SK-MEL-5 (cell line): ENCODE measurements around the gene LGR5. TPM values are rescaled to one million over a fixed set of nuclear protein-coding genes. Genes with fewer than 3 reads are reported as not detected.

Experiments used
- DNase-seq: peaks from one replicate; pipeline ENCODE4 v3.0.0-alpha.2; 2016; ENCODE audit warnings: low read depth, low spot score
- in situ Hi-C: cut with HindIII; loops from 2 replicates; pipeline ENCODE4 v1.10.0; 2016; ENCODE audit warnings: low sequenced_read_pairs, high pct_unique_total_duplicates, low pct_unique_long_range_greater_than_20kb
- total RNA-seq: library from RNA; depleted of rRNA; stranded (reverse); fragments of >200 nt; shearing (Covaris generic); gene quantifications from 2 replicates; pipeline ENCODE4 v1.2.3, GENCODE V29; 2014

The LGR5 gene
- total RNA-seq, 1 experiment from 2014 or later = not detected

DNA sequence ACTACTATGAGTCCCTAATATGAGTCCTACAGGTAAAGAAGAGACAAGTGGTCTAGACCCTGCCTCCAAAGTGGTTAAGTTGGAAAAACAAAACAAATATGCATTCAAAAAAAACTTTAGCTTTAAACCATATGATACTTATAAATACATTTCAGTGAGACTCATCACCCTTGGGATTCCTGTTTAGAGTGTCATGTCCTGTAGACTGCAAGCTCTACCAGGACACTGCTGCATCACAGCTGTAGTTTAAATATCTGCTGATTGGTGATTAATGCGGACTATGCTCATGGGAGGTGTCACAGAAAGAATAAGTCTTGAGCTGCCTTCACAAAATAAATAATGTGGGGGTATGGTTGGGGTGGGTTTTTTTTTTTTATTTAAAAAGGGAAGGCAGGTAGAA, 8.8 kb upstream of the LGR5 start:
- in situ Hi-C loops = no loop called here
- no peak for DNase-seq

DNA sequence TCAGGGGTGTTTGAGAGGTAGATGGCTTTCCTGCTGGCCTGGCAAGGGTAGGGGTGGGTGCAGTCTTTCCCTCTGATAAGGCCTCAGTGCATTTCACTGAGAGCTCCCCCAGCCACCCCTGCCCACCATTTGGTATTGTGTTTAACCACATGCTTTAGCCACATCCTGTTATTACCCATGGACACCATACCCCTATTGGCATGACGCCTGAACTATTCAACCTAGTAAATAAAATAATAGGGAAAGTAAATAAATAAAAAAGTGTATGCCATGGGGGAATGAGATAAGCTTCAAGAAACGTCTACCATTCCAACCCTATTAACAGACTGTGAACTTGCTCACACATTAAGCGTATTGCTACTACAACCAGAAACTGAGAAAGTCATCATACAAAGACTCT, 7.6 kb upstream of the LGR5 start:
- in situ Hi-C loops = no loop called here
- DNase-seq = no peak

DNA sequence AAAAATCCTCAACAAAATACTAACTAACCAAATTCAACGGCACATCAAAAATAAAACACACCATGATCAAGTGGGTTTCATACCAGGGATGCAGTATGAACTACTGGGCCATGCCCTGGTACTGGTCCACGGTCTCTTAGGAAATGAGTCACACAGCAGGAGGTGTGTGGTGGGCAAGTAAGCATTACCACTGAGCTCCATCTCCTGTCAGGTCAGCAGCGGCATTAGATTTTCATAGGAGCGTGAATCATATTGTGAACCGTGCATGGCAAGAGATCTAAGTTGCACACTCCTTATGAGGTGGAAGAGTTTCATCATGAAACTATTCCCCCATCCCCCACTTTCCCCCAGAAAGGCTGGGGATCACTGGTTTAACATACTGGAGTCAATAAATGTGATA, 6.7 kb upstream of the LGR5 start:
- in situ Hi-C loops = no loop called here
- no peak for DNase-seq

DNA sequence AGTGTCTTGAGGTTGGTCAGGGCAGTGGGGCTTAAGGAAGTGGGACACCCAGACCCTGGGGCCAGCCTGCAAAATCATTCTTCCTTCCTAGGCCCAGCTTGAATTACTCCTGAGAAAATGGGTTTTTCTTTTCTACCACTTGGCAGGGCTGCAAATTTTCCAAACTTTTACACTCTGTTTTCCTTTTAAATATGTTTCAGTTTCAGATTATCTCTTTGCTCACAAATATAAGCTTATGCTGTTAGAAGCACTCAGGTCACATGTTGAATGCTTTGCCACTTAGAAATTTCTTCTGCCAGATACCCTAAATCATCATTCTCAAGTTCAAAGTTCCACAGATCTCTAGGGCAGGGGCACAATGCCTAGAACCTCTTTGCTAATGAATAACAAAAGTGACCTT, 2.9 kb upstream of the LGR5 start:
- in situ Hi-C loops = no loop called here
- no peak for DNase-seq

DNA sequence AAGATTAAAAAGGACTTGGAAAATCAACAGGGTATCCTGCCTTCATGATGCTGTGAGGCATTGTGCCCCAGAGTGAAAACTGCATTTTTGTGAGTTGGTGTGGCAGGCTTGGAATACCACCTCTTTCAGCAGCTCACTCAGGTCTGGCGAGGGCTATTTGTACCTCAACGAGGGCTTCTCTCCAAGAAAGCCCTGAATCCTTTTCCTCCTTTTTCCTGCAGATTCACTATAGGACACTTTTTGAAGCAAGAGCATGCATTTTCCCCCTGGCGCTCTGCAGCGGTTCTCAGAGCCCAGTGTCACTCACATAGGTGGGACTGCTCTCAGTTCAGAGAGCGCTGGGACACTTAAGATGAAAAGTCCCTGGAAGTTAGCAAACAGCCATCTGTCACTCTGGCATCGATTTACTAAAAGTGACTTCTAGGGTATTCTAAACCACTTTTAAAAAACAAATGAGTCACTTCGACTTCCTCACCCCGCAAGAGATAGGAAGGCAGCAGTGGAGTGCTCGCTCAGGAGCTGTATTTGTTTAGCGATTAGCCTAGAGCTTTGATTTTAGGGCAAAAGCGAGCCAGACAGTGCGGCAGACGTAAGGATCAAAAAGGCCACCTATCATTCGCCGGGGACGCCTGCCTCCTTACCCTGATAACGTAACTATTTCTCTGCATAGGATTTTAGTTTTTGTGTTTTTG, 782 bp upstream of the LGR5 start:
- in situ Hi-C loops = no loop called here
- DNase-seq = no peak

DNA sequence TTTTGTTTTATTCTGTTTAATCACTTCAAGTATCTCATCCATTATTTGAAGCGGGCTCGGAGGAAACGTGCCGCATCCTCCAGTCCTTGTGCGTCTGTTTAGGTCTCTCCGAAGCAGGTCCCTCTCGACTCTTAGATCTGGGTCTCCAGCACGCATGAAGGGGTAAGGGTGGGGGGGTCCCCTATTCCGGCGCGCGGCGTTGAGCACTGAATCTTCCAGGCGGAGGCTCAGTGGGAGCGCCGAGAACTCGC, 311 bp upstream of the LGR5 start:
- in situ Hi-C loops = no loop called here
- no peak for DNase-seq

DNA sequence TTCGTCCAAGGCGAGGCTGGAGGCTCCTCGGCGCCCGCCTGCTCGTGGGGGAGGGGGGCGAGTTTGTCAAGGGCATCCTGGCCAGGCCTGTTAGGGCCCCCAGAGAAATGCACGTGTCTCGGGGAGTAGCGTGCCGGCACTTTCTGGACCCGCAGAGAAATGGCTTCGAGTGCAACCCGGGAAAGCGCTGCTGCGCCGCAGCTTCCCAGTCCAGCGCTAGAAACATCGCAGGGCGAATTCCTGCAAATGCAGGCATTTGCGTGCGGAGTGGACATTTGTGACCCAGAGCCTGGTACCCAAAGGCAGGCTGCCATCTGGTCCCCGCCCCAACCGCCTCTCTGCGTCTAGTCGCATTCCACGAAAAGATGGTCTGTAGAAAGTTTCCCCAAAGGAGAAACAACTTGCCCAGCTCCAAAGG, 756 bp downstream of the LGR5 start:
- no peak for DNase-seq
- in situ Hi-C loops = no loop called here

DNA sequence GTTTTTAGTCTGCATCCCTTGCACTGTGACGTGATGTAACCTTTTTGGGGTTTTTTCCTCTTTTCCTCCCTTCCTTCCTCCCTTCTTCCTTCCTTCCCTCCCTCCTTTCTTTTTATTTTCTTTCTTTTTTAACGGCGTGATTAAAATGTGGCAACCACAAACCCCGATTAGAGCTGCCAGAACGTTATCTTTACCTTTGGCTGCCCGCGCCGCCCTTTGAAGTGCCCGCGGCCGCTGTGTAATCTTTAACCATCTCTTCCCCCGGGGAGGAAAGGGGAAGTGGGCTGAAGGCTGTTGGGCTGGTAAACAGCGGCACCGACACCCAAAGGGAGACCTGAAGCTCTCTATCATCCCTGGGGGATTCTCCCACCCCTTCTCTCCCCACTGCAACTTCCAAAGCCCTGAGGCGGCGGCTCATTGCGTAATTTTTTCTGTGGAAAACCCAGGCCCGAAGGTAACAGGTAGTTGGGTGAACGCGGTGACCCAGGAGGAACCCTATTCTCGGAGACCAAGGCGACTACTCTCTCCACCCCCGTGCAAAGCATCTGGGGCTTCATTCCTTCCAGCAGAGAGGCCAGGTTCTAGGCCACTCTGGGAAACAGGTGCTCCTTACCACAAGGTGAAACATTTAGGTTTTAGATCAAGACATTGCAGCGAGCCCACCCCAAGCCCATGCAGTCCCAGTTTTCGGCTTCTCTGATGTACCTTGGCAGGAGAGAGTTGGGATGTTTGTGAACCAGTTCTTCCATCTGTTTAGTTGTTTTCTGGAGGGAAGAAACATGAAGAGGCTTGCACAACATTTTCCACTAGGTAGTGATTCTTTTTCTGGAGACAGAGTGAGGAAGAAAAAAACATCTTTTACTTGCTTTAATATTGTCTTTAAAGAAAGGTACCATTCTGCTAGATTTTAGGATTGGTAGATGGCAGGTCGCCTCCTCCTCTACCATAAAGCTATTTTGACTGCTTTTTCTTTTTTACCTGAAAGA, 1.5 kb downstream of the LGR5 start:
- in situ Hi-C loops = no loop called here
- DNase-seq = no peak

DNA sequence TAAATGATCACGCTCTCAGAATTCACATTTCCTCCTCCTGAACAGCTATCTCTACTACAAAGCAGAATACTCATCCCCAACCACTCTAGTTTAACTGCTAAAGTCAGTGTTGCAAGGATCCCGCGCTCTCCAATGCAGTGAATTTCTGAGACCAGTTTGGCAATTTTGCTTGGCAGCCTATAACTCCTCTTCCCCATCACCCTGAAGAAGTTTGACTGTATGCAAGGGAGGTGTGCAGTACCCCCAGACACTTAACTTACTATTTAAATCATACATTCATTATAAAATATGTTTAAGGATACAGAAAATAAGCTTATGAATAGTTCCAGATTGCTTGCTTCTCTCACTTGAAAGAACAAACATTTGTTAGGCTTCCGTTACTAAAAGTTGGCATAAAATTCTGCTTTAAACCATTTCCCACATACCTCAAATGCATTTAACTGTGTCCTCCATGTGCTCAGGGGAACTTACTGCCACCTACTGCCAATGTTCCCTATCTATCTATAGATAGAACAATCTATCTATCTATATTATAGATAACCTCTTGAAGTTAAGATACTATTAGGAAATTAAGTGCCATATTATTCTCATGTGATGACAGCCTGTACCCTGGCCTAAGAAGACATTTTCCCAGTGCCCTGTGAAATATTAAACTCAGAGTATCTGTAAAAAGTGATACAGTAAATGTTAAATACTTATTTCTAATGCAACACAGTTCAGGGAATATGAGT, 2.4 kb downstream of the LGR5 start:
- in situ Hi-C loops = no loop called here
- no peak for DNase-seq

DNA sequence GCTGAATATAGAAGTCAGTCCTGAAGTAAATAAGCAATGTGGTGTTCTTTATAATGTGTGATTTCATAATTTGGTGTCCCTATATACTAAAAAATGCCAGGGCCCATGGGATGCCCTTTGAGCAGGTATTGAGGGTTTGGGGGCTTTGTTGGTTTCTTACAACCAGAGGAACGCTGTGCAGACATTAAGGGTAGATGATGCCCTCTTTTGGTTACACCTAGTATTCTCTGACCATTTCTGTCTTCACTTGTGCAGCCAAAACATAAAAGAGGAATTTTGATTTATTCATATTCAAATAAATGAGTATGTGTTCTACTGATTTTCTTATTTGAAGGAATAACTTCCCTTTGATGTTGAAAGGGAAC, 3.0 kb downstream of the LGR5 start:
- in situ Hi-C loops = no loop called here

DNA sequence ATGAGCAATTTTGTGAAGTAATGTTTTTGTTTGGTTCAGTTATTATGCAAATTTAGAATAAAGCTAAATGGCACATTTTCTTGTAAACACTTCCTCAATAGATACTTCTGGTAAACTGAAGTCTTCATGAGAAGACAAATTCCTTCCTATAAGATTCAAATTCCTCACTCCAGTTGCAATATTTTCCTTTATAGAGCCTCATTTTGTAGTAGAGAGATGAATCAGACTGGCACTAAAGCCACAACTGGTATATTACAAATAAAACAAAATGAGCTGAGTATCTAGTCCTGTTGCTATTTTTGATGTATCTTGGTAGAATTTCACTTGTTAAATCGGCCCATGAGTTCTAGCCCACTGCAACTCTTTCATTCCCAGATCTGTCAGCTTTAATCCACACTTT, 5.5 kb downstream of the LGR5 start:
- DNase-seq = no peak
- in situ Hi-C loops = no loop called here

More for the DNA sequence above, 3.0 kb downstream of the LGR5 start:
- DNase-seq = no peak

DNA sequence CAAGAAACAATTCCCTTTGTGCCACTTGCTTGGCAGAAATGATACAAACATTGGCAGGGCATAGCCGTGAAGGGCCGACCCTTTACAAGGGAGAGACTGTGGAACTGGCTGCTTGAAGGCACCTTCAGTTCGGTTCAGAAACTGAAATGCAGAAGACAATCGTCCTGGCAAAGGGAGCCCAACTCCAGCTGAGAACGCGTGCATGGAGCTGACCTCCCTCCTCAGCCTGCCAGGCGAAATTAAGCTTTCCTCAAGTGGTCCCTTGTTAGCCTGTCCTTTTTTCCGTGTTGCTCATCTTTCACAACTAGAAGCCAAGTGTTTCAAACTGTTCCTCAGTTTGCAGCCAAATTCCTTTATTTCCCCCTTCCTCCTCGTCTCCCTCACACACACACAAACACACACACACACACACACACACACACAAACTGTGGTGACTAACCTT, 8.1 kb downstream of the LGR5 start:
- in situ Hi-C loops = no loop called here
- DNase-seq = no peak

DNA sequence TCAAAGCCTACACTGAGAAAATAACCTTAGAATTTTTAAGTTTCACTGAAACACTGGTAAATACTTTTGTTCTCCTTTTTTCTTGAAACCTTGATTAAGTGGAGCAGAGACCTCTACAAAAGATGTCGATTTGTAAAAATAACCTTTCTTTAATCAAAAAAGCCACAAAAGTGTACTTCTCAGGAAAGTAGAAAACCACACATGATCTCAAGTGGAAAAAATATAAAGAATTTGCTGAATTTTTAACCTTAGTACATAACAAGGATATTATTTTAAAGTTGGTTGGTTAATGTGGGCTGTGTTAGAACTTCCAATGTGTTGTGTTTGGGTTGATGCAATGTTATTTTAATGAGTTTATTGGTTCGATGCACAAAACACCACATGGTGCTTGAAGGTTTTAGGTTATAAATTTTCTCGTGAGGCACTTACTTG, 8.6 kb downstream of the LGR5 start:
- in situ Hi-C loops = no loop called here
- DNase-seq = no peak

DNA sequence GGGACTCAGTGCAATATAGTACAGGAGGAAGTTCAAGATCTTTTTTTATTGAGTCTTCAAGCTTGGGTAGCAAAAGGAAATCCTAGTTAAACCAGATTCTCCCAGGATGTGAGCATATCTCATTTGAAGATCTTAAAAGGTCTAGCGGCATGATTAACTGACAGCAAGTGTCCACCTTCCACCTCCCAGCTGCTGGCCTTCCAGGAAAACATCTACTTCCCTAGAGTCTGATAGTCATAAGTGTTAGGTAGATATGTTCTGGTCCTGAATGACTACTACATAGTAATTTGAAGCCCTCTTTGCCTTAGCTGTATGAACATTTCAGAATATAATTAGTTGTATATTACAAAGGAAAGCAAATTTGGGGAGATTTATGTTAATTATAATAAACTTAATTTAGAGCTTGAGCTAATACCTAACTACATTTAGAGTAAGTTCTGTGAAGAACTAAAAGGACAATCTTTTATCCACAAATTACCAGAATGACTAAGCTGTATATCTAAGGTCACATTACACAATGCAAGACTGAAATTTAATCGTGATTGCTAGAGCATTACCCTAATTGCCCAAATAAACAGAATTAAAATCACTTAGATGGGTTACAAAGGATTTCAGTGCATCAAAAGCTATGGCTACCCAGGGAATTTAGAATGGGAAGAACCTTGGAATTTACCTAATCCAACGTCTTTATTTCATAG, 9.9 kb downstream of the LGR5 start:
- in situ Hi-C loops = no loop called here
- no peak for DNase-seq

DNA sequence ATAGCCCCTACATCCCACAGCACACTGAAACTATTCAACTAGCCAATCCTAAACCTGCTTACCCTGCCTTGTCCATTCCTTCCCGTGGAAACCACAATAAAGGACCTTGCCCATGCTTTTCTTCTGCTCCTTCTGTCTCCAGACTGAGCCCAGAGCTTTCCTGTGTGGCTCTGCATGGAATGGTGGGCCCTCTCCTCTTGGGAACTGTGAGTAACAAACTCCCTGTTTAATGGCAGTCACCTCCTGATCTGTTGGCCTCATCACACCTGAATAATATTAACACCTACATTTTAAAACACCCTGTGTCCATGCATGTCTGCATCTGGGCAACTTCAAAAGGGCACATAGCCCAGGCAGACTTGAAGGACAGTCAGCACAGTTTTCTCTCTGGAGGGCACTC, 12.4 kb downstream of the LGR5 start:
- DNase-seq = no peak
- in situ Hi-C loops = no loop called here

DNA sequence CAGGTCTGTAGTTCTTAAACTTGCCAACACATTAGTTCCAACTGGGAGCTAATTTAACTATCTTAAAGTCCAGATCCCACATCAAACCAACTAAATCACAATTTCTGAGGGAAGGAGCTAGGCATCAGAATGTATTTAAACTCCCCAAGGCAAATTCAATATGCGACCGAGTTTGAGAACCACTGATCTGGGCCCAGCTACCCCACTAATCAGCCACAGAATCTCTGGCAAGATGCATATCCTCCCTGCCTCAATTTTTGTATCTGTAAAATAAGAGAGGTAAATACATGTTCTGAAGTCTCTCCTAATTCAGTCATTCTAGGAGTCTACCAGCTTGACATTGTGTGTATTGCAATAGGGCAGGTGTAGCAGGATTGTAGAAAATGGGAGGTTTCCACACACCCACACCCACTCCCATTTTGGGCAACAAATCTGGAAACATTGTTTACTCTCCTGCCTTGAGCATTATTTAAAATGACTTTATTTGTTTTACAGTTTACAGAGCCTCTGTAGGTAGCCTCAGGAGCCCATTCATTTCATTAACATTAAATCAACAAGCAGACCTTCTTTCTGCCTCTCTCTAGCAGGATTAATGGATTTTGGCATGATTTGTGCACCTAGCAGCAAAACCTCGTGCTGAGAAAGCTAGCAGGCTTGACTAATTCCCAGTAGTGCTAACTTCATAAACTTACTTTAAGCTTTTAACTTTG, 15.6 kb downstream of the LGR5 start:
- DNase-seq = no peak
- in situ Hi-C loops = no loop called here

DNA sequence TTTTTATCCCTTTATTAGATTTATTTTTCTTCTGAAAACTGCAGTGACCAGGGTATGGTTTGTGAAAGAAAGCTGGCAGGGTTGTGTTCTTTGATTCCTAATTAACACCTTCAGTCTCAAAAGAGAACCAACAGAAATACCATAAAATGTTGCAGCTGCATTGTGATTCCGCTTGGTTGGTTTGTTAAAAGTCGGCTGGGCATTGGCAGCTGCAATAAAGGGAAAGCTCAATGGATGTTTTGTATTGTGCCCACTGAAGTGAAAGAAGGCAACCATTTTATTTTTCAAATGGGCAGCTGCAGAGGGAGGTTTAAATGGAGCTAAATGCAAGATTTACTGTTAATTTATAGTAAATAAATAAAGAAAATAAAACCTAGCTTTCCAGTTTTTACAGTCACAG, 16.7 kb downstream of the LGR5 start:
- DNase-seq = peak; percentile 23
- in situ Hi-C loops = no loop called here
